ENCODE data around the gene PRKG1. TPM values are rescaled to one million over a fixed set of nuclear protein-coding genes. Genes with fewer than 3 reads are reported as not detected.
"Not testable (repeated sequence)": the region's sequence is repeated elsewhere in the genome, so short reads cannot be mapped to it uniquely, and the experiment has no call there.

Gene PRKG1
- total RNA-seq, 1 experiment from 2014 or later, result not detected

GRCh38 chr10:51276097-51276496, 201.8 kb downstream of the PRKG1 start:
- DNase-seq (ENCODE audit: low read depth in 1 of 2, low spot score in 2 of 2); H3K27ac ChIP-seq; H3K4me1 ChIP-seq (replicated peaks); H3K36me3 ChIP-seq; H3K4me3 ChIP-seq; H3K9me3 ChIP-seq (replicated peaks); H3K27me3 ChIP-seq (replicated peaks): not testable (repeated sequence)

GRCh38 chr10:51281387-51281786, 207.1 kb downstream of the PRKG1 start:
- H3K27me3 ChIP-seq (replicated peaks); DNase-seq (ENCODE audit: low read depth in 1 of 2, low spot score in 2 of 2); H3K4me3 ChIP-seq; H3K4me1 ChIP-seq (replicated peaks); H3K27ac ChIP-seq; H3K36me3 ChIP-seq; H3K9me3 ChIP-seq (replicated peaks): not testable (repeated sequence)

DNA sequence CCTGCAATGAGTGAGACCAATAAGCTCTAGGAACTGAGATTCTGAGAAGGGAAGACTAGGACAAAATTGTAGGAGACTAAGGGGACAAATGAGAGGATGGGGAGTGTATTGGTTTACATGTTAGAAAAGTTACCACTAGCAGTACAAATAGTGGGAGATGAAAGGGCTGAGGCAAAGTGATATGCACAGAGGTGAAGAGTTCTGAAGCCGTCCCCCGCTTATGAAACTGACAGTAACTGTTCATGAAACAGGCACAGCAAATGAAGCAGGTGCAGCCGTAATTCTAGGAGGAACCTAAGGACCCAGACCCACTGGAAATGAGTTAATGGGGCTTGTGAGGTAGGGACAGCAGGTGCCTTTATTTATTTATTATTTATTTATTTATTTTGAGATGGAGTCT, 211.3 kb downstream of the PRKG1 start:
- no peaks in the 10 kb centered on the region for H3K36me3 ChIP-seq
- no peaks in the 10 kb centered on the region for H3K27me3 ChIP-seq (replicated peaks)
- no peaks in the 10 kb centered on the region for H3K4me1 ChIP-seq (replicated peaks)
- no peak overlapping the region for H3K4me3 ChIP-seq
- H3K27ac ChIP-seq, result no peak overlapping the region
- H3K9me3 ChIP-seq (replicated peaks), result no peaks in the 10 kb centered on the region
- DNase-seq (ENCODE audit: low read depth in 1 of 2, low spot score in 2 of 2), result no peak

- H3K4me1 ChIP-seq (replicated peaks), result no peaks in the 10 kb centered on the region
- H3K27me3 ChIP-seq (replicated peaks), result no peaks in the 10 kb centered on the region
- no peaks in the 10 kb centered on the region for H3K36me3 ChIP-seq
- no peak overlapping the region for H3K27ac ChIP-seq
- no peak for DNase-seq (ENCODE audit: low read depth in 1 of 2, low spot score in 2 of 2)
- H3K9me3 ChIP-seq (replicated peaks), result no peaks in the 10 kb centered on the region
- H3K4me3 ChIP-seq, result no peak overlapping the region
These were observed 214.2 kb downstream of the PRKG1 start for GRCh38 chr10:51288511-51288910.

- Histone ChIP-seq H3K27me3 (replicated peaks) (no peaks in the 10 kb centered on the region), H3K4me1 (replicated peaks) (no peaks in the 10 kb centered on the region), H3K4me3 (no peak overlapping the region), H3K27ac (no peak overlapping the region), H3K36me3 (no peaks in the 10 kb centered on the region), H3K9me3 (replicated peaks) (no peaks in the 10 kb centered on the region)
- no peak for DNase-seq (ENCODE audit: low read depth in 1 of 2, low spot score in 2 of 2)
These were observed 215.2 kb downstream of the PRKG1 start for GRCh38 chr10:51289519-51289918.

GRCh38 chr10:51291961-51292360, 217.7 kb downstream of the PRKG1 start:
- Histone ChIP-seq H3K36me3 (no peaks in the 10 kb centered on the region), H3K4me1 (replicated peaks) (no peaks in the 10 kb centered on the region), H3K27me3 (replicated peaks) (no peaks in the 10 kb centered on the region), H3K4me3 (no peak overlapping the region), H3K27ac (no peak overlapping the region), H3K9me3 (replicated peaks) (no peaks in the 10 kb centered on the region)
- DNase-seq (ENCODE audit: low read depth in 1 of 2, low spot score in 2 of 2), result no peak

DNA sequence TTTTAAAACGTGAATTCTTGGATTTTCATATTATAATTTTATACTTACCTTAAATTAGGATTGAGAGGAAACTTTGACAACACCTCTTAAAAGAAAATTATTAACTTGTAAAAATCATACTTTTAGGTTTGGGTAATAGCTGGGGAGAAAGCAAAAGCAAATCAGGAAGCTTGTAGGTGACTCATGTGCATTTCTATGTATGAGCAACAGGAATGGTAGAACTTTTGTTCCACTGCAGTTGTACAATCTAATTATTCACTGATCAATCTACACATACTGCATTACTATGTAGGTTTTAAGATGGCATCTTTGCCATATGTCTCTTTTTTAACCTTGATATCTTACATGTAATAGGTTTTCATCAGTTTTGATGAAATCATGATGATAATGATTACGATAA, 223.2 kb downstream of the PRKG1 start:
- no peaks in the 10 kb centered on the region for H3K27me3 ChIP-seq (replicated peaks)
- no peaks in the 10 kb centered on the region for H3K4me1 ChIP-seq (replicated peaks)
- no peaks in the 10 kb centered on the region for H3K36me3 ChIP-seq
- DNase-seq (ENCODE audit: low read depth in 1 of 2, low spot score in 2 of 2), result no peak
- no peak overlapping the region for H3K27ac ChIP-seq
- H3K4me3 ChIP-seq, result no peak overlapping the region
- no peaks in the 10 kb centered on the region for H3K9me3 ChIP-seq (replicated peaks)

GRCh38 chr10:51300617-51301304, 226.5 kb downstream of the PRKG1 start:
- Histone ChIP-seq H3K27me3 (replicated peaks) (no peaks in the 10 kb centered on the region), H3K4me1 (replicated peaks) (no peaks in the 10 kb centered on the region), H3K36me3 (no peaks in the 10 kb centered on the region), H3K27ac (no peak overlapping the region), H3K9me3 (replicated peaks) (no peaks in the 10 kb centered on the region), H3K4me3 (no peak overlapping the region)
- no peak for DNase-seq (ENCODE audit: low read depth in 1 of 2, low spot score in 2 of 2)

DNA sequence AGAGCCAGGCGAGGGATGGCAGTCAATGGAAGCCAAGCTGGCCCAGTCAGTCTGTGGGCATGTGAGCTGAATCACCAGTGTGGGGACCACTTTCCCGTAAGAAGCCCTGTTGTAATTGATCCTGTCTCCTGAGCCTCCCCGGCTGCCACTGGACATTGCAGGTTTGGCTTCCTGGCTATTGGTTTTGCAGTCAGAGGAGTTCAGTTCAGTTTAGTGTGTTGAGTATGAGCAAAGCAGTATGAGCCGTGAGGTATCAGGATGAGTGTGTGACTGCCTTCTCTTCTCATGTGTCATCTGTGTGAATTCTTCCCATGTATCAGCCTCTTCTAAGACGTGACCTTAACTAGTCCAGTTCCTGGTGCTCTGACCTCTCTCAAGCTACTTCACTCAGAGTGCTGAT, 227.4 kb downstream of the PRKG1 start:
- H3K4me1 ChIP-seq (replicated peaks), result no peaks in the 10 kb centered on the region
- no peaks in the 10 kb centered on the region for H3K9me3 ChIP-seq (replicated peaks)
- H3K27ac ChIP-seq, result no peak overlapping the region
- no peak overlapping the region for H3K4me3 ChIP-seq
- no peaks in the 10 kb centered on the region for H3K27me3 ChIP-seq (replicated peaks)
- DNase-seq (ENCODE audit: low read depth in 1 of 2, low spot score in 2 of 2), result no peak
- no peaks in the 10 kb centered on the region for H3K36me3 ChIP-seq

- H3K27me3 ChIP-seq (replicated peaks), result no peaks in the 10 kb centered on the region
- H3K27ac ChIP-seq, result no peak overlapping the region
- no peaks in the 10 kb centered on the region for H3K4me1 ChIP-seq (replicated peaks)
- no peak overlapping the region for H3K4me3 ChIP-seq
- DNase-seq (ENCODE audit: low read depth in 1 of 2, low spot score in 2 of 2), result no peak
- H3K36me3 ChIP-seq, result no peaks in the 10 kb centered on the region
- H3K9me3 ChIP-seq (replicated peaks), result no peaks in the 10 kb centered on the region
These were observed 228.0 kb downstream of the PRKG1 start for GRCh38 chr10:51302316-51302715.

DNA sequence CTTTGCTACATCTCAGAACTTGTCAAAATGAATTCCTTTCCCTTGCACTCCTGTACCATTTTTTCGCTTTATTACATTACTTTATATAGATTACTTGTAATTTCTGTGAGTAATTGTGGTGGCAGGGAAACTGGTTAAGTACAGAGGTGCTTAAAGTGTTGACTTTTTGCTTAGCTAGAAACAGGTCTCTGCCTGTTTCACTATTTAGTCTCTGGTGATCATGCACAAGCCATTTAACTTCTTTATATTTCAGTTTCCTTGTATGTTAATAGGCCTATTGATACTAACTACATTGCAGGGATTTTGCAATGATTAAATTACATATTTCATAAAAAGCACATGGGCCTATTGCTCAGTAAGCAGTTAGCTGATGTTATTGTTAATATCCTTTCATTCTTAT, 233.8 kb downstream of the PRKG1 start:
- no peak for DNase-seq (ENCODE audit: low read depth in 1 of 2, low spot score in 2 of 2)
- Histone ChIP-seq H3K9me3 (replicated peaks) (no peaks in the 10 kb centered on the region), H3K4me3 (no peak overlapping the region), H3K27me3 (replicated peaks) (no peaks in the 10 kb centered on the region), H3K36me3 (no peaks in the 10 kb centered on the region), H3K27ac (no peak overlapping the region), H3K4me1 (replicated peaks) (no peaks in the 10 kb centered on the region)

- no peak for DNase-seq (ENCODE audit: low read depth in 1 of 2, low spot score in 2 of 2)
- Histone ChIP-seq H3K4me3 (no peak overlapping the region), H3K27me3 (replicated peaks) (no peaks in the 10 kb centered on the region), H3K9me3 (replicated peaks) (no peaks in the 10 kb centered on the region), H3K36me3 (no peaks in the 10 kb centered on the region), H3K27ac (no peak overlapping the region), H3K4me1 (replicated peaks) (no peaks in the 10 kb centered on the region)
These were observed 236.9 kb downstream of the PRKG1 start for GRCh38 chr10:51311228-51311627.

GRCh38 chr10:51312817-51313216, 238.5 kb downstream of the PRKG1 start:
- Histone ChIP-seq H3K27ac (no peak overlapping the region), H3K4me1 (replicated peaks) (no peaks in the 10 kb centered on the region), H3K4me3 (no peak overlapping the region), H3K27me3 (replicated peaks) (no peaks in the 10 kb centered on the region), H3K9me3 (replicated peaks) (no peaks in the 10 kb centered on the region), H3K36me3 (no peaks in the 10 kb centered on the region)
- DNase-seq (ENCODE audit: low read depth in 1 of 2, low spot score in 2 of 2), result no peak

DNA sequence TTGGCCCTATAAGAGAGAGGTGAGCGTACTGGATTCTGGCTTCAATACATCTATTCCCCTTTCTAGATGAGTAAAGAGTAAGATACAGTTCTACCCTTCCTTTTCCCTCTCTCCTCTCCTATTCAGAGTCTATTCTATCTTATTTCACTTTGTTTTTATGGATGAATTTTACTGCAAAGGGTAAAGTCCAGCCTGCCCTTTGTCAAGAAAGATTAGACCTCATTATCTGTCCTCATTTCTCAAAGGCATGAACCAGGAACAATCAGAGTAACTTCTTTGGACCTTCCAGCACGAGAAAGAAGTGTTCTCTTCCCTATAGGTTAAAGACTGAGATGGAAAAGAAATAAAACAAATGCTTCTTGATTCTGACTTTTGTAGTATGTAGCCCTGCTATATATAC, 239.0 kb downstream of the PRKG1 start:
- no peak for DNase-seq (ENCODE audit: low read depth in 1 of 2, low spot score in 2 of 2)
- Histone ChIP-seq H3K27ac (no peak overlapping the region), H3K9me3 (replicated peaks) (no peaks in the 10 kb centered on the region), H3K27me3 (replicated peaks) (no peaks in the 10 kb centered on the region), H3K36me3 (no peaks in the 10 kb centered on the region), H3K4me1 (replicated peaks) (no peaks in the 10 kb centered on the region), H3K4me3 (no peak overlapping the region)

DNA sequence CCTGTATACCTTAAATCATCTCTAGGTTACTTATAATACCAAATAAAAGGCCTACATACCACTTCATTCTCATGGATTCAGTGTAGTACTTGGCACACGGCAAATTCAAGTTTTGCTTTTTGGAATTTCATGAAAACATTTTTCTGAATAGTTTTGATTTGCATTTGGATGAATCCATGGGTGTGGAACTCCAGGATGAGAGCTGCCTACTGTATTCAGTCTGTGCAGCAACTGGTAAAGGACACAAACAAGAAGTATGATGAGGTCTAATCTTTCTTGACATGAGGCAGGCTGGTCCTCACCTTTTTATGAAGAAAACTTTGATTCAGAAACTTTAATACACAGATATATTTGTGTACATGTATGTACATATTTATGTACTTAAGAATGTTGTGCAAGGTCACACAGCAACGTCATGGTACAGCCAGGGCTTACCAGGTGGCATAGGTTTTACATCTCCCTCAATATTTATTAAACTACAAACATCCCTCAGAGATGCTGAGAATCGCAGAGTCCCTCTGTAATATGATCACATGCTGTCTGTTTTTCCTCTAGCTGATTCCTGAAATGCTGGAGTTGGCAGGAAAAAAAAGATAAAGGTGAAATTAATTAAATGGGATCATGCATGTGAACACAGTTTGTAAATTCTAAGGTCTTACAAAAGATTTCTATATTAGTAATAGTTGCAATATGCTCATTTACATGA, 239.6 kb downstream of the PRKG1 start:
- no peak overlapping the region for H3K4me3 ChIP-seq
- H3K4me1 ChIP-seq (replicated peaks), result no peaks in the 10 kb centered on the region
- H3K36me3 ChIP-seq, result no peaks in the 10 kb centered on the region
- no peaks in the 10 kb centered on the region for H3K27me3 ChIP-seq (replicated peaks)
- DNase-seq (ENCODE audit: low read depth in 1 of 2, low spot score in 2 of 2), result no peak
- no peak overlapping the region for H3K27ac ChIP-seq
- no peaks in the 10 kb centered on the region for H3K9me3 ChIP-seq (replicated peaks)
